SK-N-SH treated with all-trans-retinoic acid at 6 μM for 48 hours (cell line): ENCODE data around the gene ADIPOR2.

Source experiments
- BACH2 ChIP-seq: fragments of 250-450 bp; sonication (Bioruptor Pico); IDR thresholded peaks from 2 replicates; pipeline ENCODE4 v1.9.0; 2021; ENCODE audit warnings: mild to moderate bottlenecking, borderline replicate concordance
- ISL1 ChIP-seq: fragments of 250-450 bp; sonication (Bioruptor Pico); IDR thresholded peaks from 2 replicates; pipeline ENCODE4 v2.1.2; 2022; ENCODE audit warnings: mild to moderate bottlenecking, moderate library complexity
- TCF4 ChIP-seq: fragments of 250-450 bp; sonication (Bioruptor Pico); IDR thresholded peaks from 2 replicates; pipeline ENCODE4 v1.8.0; 2021; ENCODE audit warnings: mild to moderate bottlenecking, moderate library complexity, borderline replicate concordance
- ZC3H10 ChIP-seq: fragments of 250-450 bp; sonication (Bioruptor Pico); IDR thresholded peaks from 2 replicates; pipeline ENCODE4 v1.5.1; 2021; ENCODE audit warnings: mild to moderate bottlenecking, moderate library complexity
- ZFP30 ChIP-seq: fragments of 450-650 bp; formaldehyde crosslinking; IDR thresholded peaks from 2 replicates; pipeline ENCODE4 v1.5.0; 2022; ENCODE audit warnings: mild to moderate bottlenecking, moderate library complexity
- ZNF565 ChIP-seq: fragments of 450-650 bp; formaldehyde crosslinking; conservative IDR thresholded peaks from 2 replicates; pipeline ENCODE4 v1.5.0; 2020; ENCODE audit warnings: low read depth, mild to moderate bottlenecking, moderate library complexity
- ZNF70 ChIP-seq: fragments of 450-650 bp; formaldehyde crosslinking; IDR thresholded peaks from 2 replicates; pipeline ENCODE4 v1.5.0; 2020; ENCODE audit warnings: mild to moderate bottlenecking, moderate library complexity
- ZNF8 ChIP-seq: fragments of 450-650 bp; formaldehyde crosslinking; IDR thresholded peaks from 2 replicates; pipeline ENCODE4 v1.5.0; 2020; ENCODE audit warnings: mild to moderate bottlenecking, moderate library complexity
- TF ChIP-seq, protein P1 (sequence below): fragments of 250-450 bp; sonication (Bioruptor Pico); IDR thresholded peaks from 2 replicates; pipeline ENCODE4 v1.5.1; 2021; ENCODE audit warnings: mild to moderate bottlenecking, moderate library complexity
- TF ChIP-seq, protein P2 (sequence below): fragments of 250-450 bp; sonication (Bioruptor Pico); IDR thresholded peaks from 2 replicates; pipeline ENCODE4 v1.5.1; 2020; ENCODE audit warnings: low read depth, mild to moderate bottlenecking, moderate library complexity
- TF ChIP-seq, protein P3 (sequence below): fragments of 250-450 bp; sonication (Bioruptor Pico); IDR thresholded peaks from 2 replicates; pipeline ENCODE4 v1.8.0; 2020; ENCODE audit warnings: mild to moderate bottlenecking, moderate library complexity, borderline replicate concordance

DNA sequence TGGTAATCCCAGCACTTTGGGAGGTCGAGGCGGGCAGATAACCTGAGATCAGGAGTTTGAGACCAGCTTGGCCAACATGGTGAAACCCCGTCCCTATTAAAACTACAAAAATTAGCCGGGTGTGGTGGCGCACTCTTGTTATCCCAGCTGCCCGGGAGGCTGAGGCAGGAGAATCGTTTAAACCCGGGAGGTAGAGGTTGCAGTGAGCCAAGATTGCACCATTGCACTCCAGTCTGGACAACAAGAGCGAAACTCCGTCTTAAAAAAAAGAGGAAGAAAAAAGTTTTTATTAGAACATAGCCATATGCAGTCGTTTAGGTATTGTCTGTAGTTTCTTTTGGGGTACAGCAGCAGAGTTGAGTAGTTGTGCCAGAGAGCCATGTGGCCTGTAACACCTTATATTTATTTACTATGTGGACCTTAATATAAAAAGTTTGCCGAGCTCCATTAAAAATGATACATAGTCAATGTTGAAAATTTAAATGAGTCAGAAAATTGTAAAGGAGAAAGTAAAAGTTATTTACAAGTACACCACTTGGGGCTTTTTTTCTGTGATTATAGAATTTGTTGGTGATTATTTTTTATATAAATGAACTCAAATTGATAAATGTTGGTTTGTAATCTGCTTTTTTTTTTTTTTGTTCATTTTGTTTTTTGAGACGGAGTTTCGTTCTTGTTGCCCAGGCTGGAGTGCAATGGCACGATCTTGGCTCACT, 2.2 kb downstream of the ADIPOR2 start:
- no peak for TF ChIP-seq ZNF565 (CRISPR knock-in tag)
- TF ChIP-seq, protein P1, sequence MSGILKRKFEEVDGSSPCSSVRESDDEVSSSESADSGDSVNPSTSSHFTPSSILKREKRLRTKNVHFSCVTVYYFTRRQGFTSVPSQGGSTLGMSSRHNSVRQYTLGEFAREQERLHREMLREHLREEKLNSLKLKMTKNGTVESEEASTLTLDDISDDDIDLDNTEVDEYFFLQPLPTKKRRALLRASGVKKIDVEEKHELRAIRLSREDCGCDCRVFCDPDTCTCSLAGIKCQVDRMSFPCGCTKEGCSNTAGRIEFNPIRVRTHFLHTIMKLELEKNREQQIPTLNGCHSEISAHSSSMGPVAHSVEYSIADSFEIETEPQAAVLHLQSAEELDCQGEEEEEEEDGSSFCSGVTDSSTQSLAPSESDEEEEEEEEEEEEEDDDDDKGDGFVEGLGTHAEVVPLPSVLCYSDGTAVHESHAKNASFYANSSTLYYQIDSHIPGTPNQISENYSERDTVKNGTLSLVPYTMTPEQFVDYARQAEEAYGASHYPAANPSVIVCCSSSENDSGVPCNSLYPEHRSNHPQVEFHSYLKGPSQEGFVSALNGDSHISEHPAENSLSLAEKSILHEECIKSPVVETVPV (CRISPR knock-in tag) = no peak
- TF ChIP-seq ZFP30 = no peak
- TF ChIP-seq ZNF70 (CRISPR knock-in tag) = no peak
- no peak for TF ChIP-seq ISL1 (CRISPR knock-in tag)
- no peak for TF ChIP-seq TCF4
- TF ChIP-seq ZC3H10 (CRISPR knock-in tag) = no peak
- TF ChIP-seq, protein P2, sequence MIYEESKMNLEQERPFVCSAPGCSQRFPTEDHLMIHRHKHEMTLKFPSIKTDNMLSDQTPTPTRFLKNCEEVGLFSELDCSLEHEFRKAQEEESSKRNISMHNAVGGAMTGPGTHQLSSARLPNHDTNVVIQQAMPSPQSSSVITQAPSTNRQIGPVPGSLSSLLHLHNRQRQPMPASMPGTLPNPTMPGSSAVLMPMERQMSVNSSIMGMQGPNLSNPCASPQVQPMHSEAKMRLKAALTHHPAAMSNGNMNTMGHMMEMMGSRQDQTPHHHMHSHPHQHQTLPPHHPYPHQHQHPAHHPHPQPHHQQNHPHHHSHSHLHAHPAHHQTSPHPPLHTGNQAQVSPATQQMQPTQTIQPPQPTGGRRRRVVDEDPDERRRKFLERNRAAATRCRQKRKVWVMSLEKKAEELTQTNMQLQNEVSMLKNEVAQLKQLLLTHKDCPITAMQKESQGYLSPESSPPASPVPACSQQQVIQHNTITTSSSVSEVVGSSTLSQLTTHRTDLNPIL (CRISPR knock-in tag) = no peak
- TF ChIP-seq, protein P3, sequence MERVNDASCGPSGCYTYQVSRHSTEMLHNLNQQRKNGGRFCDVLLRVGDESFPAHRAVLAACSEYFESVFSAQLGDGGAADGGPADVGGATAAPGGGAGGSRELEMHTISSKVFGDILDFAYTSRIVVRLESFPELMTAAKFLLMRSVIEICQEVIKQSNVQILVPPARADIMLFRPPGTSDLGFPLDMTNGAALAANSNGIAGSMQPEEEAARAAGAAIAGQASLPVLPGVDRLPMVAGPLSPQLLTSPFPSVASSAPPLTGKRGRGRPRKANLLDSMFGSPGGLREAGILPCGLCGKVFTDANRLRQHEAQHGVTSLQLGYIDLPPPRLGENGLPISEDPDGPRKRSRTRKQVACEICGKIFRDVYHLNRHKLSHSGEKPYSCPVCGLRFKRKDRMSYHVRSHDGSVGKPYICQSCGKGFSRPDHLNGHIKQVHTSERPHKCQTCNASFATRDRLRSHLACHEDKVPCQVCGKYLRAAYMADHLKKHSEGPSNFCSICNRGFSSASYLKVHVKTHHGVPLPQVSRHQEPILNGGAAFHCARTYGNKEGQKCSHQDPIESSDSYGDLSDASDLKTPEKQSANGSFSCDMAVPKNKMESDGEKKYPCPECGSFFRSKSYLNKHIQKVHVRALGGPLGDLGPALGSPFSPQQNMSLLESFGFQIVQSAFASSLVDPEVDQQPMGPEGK (CRISPR knock-in tag) = no peak
- TF ChIP-seq ZNF8 (CRISPR knock-in tag) = no peak
- no peak for TF ChIP-seq BACH2 (CRISPR knock-in tag)
